SK-N-SH (cell line): ENCODE data around the gene SINHCAF. TPM values are rescaled to one million over a fixed set of nuclear protein-coding genes. Genes with fewer than 3 reads are reported as not detected.

Experiments used
- CTCF ChIA-PET: fragments of 300-600, 350-600 bp; formaldehyde crosslinking; extraction: SDS; loops from one replicate; lab custom pipeline; 2021; lab: Yijun Ruan, JAX
- POLR2A ChIA-PET: fragments of 350-600 bp; sonication (Branson Sonifier 250); formaldehyde crosslinking; extraction: SDS; loops from one replicate; lab custom pipeline; 2020; ENCODE audit warnings: antibody characterized with exemption, inconsistent platforms; lab: Yijun Ruan, JAX
- DNase-seq: peaks from one replicate; pipeline ENCODE4 v3.0.0; 2012
- H2AFZ ChIP-seq: fragments of 200-600 bp; sonication (generic); 2 replicates; pipeline ENCODE4 v1.8.1; 2016; ENCODE audit warnings: antibody characterized with exemption, mild to moderate bottlenecking, low read depth
- H3F3A ChIP-seq: fragments of 200-600 bp; sonication (generic); replicated peaks from 2 replicates; pipeline ENCODE3; 2016; ENCODE audit warnings: antibody characterized with exemption, mild to moderate bottlenecking; ENCODE audit not compliant: insufficient read depth
- H3K27ac ChIP-seq, 2 experiments: fragments of 200-500 bp in 1 of 2; fragments of 200-600 bp in 1 of 2; sonication (Bioruptor generic) in 1 of 2; sonication (generic), shearing (Covaris generic) in 1 of 2; 2 replicates each; pipeline versions ENCODE4 v1.5.1 to v1.6.1; 2014 to 2016; ENCODE audit warnings: low read depth in 2 of 2, inconsistent platforms in 1 of 2, low read length in 1 of 2, mild to moderate bottlenecking in 1 of 2, mixed read lengths in 1 of 2
- H3K27me3 ChIP-seq: fragments of 200-600 bp; sonication (generic), shearing (Covaris generic); 2 replicates; pipeline ENCODE4 v1.6.1; 2016; ENCODE audit warnings: mixed run types; ENCODE audit not compliant: insufficient read depth
- H3K36me3 ChIP-seq, 2 experiments: fragments of 200-500 bp in 1 of 2; fragments of 200-600 bp in 1 of 2; sonication (Bioruptor generic) in 1 of 2; sonication (generic) in 1 of 2; replicated peaks in 1 of 2; 2 replicates each; pipeline versions ENCODE3 to v1.5.1; 2014 to 2016; ENCODE audit warnings: low read length in 1 of 2, mild to moderate bottlenecking in 1 of 2; ENCODE audit not compliant: insufficient read depth in 2 of 2, control insufficient read depth in 1 of 2
- H3K4me1 ChIP-seq, 2 experiments: fragments of 200-500 bp in 1 of 2; fragments of 200-600 bp in 1 of 2; sonication (Bioruptor generic) in 1 of 2; sonication (generic), shearing (Covaris generic) in 1 of 2; 2 replicates each; pipeline versions ENCODE4 v1.5.1 to v1.6.1; 2014 to 2016; ENCODE audit warnings: low read depth in 1 of 2, low read length in 1 of 2, mixed run types in 1 of 2; ENCODE audit not compliant: insufficient read depth in 2 of 2, control insufficient read depth in 1 of 2
- H3K4me2 ChIP-seq: fragments of 200-600 bp; sonication (generic), shearing (Covaris generic); 2 replicates; pipeline ENCODE4 v1.6.1; 2017; ENCODE audit warnings: mixed run types
- H3K4me3 ChIP-seq, 2 experiments: fragments of 200-500 bp in 1 of 2; fragments of 200-600 bp in 1 of 2; sonication (Bioruptor generic) in 1 of 2; sonication (generic), shearing (Covaris generic) in 1 of 2; 2 replicates each; pipeline versions ENCODE4 v1.5.1 to v1.8.1; 2014 to 2016; ENCODE audit warnings: low read depth in 2 of 2, inconsistent platforms in 1 of 2, low read length in 1 of 2, mild to moderate bottlenecking in 1 of 2, mixed read lengths in 1 of 2, moderate library complexity in 1 of 2
- H3K79me2 ChIP-seq: fragments of 200-600 bp; sonication (generic); 2 replicates; pipeline ENCODE4 v1.8.1; 2017; ENCODE audit warnings: mild to moderate bottlenecking; ENCODE audit not compliant: insufficient read depth
- H3K9ac ChIP-seq: fragments of 200-600 bp; sonication (generic); 2 replicates; pipeline ENCODE4 v1.6.1; 2017; ENCODE audit warnings: mixed run types
- H3K9me2 ChIP-seq: fragments of 200-600 bp; sonication (generic); 2 replicates; pipeline ENCODE4 v1.6.1; 2017; ENCODE audit warnings: mixed run types
- H3K9me3 ChIP-seq: fragments of 200-600 bp; sonication (generic); 2 replicates; pipeline ENCODE4 v1.6.1; 2017; ENCODE audit warnings: mixed run types, mild to moderate bottlenecking, moderate library complexity
- H4K20me1 ChIP-seq: fragments of 200-600 bp; sonication (generic); 2 replicates; pipeline ENCODE4 v1.6.1; 2017; ENCODE audit warnings: mild to moderate bottlenecking, mixed run types; ENCODE audit not compliant: insufficient read depth
- CHD2 ChIP-seq: fragments of 150-350 bp; IDR thresholded peaks from 2 replicates; pipeline ENCODE4 v1.6.1; 2018; ENCODE audit warnings: low read length; ENCODE audit not compliant: partially characterized antibody
- ELF1 ChIP-seq: IDR thresholded peaks from 2 replicates; pipeline ENCODE4 v1.4.0; 2012
- EP300 ChIP-seq, 2 experiments: IDR thresholded peaks; 2 replicates each; pipeline versions ENCODE4 v1.4.0 to v1.6.1; 2012; ENCODE audit warnings: borderline replicate concordance in 1 of 2, low read depth in 1 of 2, low read length in 1 of 2
- FOXJ3 ChIP-seq: sonication (generic); formaldehyde crosslinking; IDR thresholded peaks from 2 replicates; pipeline ENCODE4 v1.5.1; 2020; ENCODE audit warnings: mild to moderate bottlenecking, missing genetic modification reagents
- FOXM1 ChIP-seq: IDR thresholded peaks from 2 replicates; pipeline ENCODE4 v1.4.0; 2012; ENCODE audit warnings: low read depth, mild to moderate bottlenecking
- GATA2 ChIP-seq: sonication (generic); formaldehyde crosslinking; IDR thresholded peaks from 2 replicates; pipeline ENCODE4 v1.5.0; 2020; ENCODE audit warnings: mild to moderate bottlenecking, missing genetic modification reagents
- MXI1 ChIP-seq: IDR thresholded peaks from 2 replicates; pipeline ENCODE4 v1.6.1; 2012; ENCODE audit warnings: mild to moderate bottlenecking, low read depth, low read length, improper control_type of control experiment
- NFIC ChIP-seq: IDR thresholded peaks from 2 replicates; pipeline ENCODE4 v1.4.0; 2012; ENCODE audit warnings: borderline replicate concordance
- POLR2AphosphoS5 ChIP-seq: IDR thresholded peaks from 2 replicates; pipeline ENCODE4 v1.6.1; 2012; ENCODE audit warnings: low read depth, low read length
- RAD21 ChIP-seq: IDR thresholded peaks from 2 replicates; pipeline ENCODE4 v1.6.1; 2012; ENCODE audit warnings: mild to moderate bottlenecking, low read length
- RFX5 ChIP-seq: IDR thresholded peaks from 2 replicates; pipeline ENCODE4 v1.6.1; 2012; ENCODE audit warnings: mild to moderate bottlenecking, improper control_type of control experiment, low read length
- SIN3A ChIP-seq: IDR thresholded peaks from 2 replicates; pipeline ENCODE4 v1.6.1; 2012; ENCODE audit warnings: low read depth, mild to moderate bottlenecking, low read length, moderate library complexity, borderline replicate concordance
- SMC3 ChIP-seq: IDR thresholded peaks from 2 replicates; pipeline ENCODE4 v1.6.1; 2012; ENCODE audit warnings: low read depth, low read length, improper control_type of control experiment
- TCF12 ChIP-seq: IDR thresholded peaks from 2 replicates; pipeline ENCODE4 v1.4.0; 2012
- WGBS: methylation state at CpG from one replicate; pipeline ENCODE4 v1.1.6; 2017; ENCODE audit warnings: low lambda C conversion rate; 5-methylcytosine and 5-hydroxymethylcytosine counted together
- polyA plus RNA-seq, 3 experiments: library from polyadenylated mRNA; depleted of rRNA; stranded (reverse); fragments of >200 nt; gene quantifications; 2 replicates each; pipeline ENCODE4 v1.2.3, GENCODE V29; 2012
- TF ChIP-seq, protein P1 (sequence below): IDR thresholded peaks from 2 replicates; pipeline ENCODE4; 2012
- TF ChIP-seq, protein P2 (sequence below): IDR thresholded peaks from 2 replicates; pipeline ENCODE4 v1.4.0; 2012; ENCODE audit warnings: low read depth
- TF ChIP-seq, protein P3 (sequence below): IDR thresholded peaks from 2 replicates; pipeline ENCODE4 v1.6.1; 2012; ENCODE audit warnings: mild to moderate bottlenecking, low read depth, low read length, moderate library complexity
- TF ChIP-seq, protein P4 (sequence below): IDR thresholded peaks from 2 replicates; pipeline ENCODE4 v1.4.0; 2012; ENCODE audit warnings: low read depth, borderline replicate concordance

SINHCAF gene
- polyA plus RNA-seq, 1 of the 3 experiments (the other 2 are of a cell fraction) = 22.2 TPM

DNA sequence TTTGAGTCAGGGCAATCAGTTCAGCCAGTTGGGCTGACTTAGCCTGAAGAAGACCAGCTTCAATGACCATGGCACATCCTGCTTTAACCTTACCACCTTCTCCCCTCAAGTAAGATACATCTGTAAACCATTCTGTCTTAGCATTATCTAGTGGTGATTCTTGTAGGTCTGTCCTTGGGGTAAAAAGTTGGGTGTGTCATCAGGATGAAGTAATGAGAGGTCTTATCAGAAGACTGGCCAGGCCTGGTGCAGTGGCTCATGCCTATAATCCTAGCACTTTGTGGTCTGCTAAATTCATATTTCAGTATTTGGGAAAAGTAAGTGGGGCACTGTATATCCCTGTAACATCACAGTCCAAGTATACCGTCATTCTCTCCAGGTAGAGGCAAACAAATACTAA lies 19.1 kb downstream of the SINHCAF start:
- H3K27ac ChIP-seq = no peak overlapping the region
- H3K9ac ChIP-seq = no peak overlapping the region
- H3K36me3 ChIP-seq = peaks cover 10 to 32% of the 10 kb centered on the region in 2 experiments
- WGBS = 100% methylated on average over 1 of the region's 1 CpG
- DNase-seq = no peak
- TF ChIP-seq, protein P1, sequence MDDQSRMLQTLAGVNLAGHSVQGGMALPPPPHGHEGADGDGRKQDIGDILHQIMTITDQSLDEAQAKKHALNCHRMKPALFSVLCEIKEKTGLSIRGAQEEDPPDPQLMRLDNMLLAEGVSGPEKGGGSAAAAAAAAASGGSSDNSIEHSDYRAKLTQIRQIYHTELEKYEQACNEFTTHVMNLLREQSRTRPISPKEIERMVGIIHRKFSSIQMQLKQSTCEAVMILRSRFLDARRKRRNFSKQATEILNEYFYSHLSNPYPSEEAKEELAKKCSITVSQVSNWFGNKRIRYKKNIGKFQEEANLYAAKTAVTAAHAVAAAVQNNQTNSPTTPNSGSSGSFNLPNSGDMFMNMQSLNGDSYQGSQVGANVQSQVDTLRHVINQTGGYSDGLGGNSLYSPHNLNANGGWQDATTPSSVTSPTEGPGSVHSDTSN = no peak
- TF ChIP-seq CHD2 (no peak), RAD21 (no peak), TCF12 (no peak), FOXM1 (no peak), ELF1 (no peak), SIN3A (no peak), SMC3 (no peak), GATA2 (no peak), RFX5 (no peak), FOXJ3 (CRISPR knock-in tag) (no peak), NFIC (no peak), EP300 (IDR thresholded peaks at IDR 0.05; ENCODE audit: borderline replicate concordance in 1 of 2, low read depth in 1 of 2, low read length in 1 of 2) (no peak), POLR2AphosphoS5 (no peak), MXI1 (no peak)
- TF ChIP-seq, protein P2, sequence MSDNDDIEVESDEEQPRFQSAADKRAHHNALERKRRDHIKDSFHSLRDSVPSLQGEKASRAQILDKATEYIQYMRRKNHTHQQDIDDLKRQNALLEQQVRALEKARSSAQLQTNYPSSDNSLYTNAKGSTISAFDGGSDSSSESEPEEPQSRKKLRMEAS = no peak
- TF ChIP-seq, protein P3, sequence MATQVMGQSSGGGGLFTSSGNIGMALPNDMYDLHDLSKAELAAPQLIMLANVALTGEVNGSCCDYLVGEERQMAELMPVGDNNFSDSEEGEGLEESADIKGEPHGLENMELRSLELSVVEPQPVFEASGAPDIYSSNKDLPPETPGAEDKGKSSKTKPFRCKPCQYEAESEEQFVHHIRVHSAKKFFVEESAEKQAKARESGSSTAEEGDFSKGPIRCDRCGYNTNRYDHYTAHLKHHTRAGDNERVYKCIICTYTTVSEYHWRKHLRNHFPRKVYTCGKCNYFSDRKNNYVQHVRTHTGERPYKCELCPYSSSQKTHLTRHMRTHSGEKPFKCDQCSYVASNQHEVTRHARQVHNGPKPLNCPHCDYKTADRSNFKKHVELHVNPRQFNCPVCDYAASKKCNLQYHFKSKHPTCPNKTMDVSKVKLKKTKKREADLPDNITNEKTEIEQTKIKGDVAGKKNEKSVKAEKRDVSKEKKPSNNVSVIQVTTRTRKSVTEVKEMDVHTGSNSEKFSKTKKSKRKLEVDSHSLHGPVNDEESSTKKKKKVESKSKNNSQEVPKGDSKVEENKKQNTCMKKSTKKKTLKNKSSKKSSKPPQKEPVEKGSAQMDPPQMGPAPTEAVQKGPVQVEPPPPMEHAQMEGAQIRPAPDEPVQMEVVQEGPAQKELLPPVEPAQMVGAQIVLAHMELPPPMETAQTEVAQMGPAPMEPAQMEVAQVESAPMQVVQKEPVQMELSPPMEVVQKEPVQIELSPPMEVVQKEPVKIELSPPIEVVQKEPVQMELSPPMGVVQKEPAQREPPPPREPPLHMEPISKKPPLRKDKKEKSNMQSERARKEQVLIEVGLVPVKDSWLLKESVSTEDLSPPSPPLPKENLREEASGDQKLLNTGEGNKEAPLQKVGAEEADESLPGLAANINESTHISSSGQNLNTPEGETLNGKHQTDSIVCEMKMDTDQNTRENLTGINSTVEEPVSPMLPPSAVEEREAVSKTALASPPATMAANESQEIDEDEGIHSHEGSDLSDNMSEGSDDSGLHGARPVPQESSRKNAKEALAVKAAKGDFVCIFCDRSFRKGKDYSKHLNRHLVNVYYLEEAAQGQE = no peak
- TF ChIP-seq, protein P4, sequence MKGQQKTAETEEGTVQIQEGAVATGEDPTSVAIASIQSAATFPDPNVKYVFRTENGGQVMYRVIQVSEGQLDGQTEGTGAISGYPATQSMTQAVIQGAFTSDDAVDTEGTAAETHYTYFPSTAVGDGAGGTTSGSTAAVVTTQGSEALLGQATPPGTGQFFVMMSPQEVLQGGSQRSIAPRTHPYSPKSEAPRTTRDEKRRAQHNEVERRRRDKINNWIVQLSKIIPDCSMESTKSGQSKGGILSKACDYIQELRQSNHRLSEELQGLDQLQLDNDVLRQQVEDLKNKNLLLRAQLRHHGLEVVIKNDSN = no peak
- no peak overlapping the region for H3K4me3 ChIP-seq
- POLR2A ChIA-PET = interaction anchor here (1.1 kb wide), 1 partner anchor 19 kb away, joined by 3 read pairs; no protein-coding TSS in a partner anchor
- H3F3A ChIP-seq = no peaks in the 10 kb centered on the region
- H3K79me2 ChIP-seq = peaks cover 92% of the 10 kb centered on the region
- no peak overlapping the region for H2AFZ ChIP-seq
- peaks cover 27% of the 10 kb centered on the region; the same call in 1 of the 2 replicates for H4K20me1 ChIP-seq
- no peaks in the 10 kb centered on the region for H3K9me2 ChIP-seq
- H3K4me1 ChIP-seq = no peaks in the 10 kb centered on the region; a peak in 2 of 4 replicates
- H3K27me3 ChIP-seq = no peaks in the 10 kb centered on the region
- CTCF ChIA-PET = interaction anchor here (1.5 kb wide), 1 partner anchor 12 kb away, joined by 4 read pairs; no protein-coding TSS in a partner anchor
- no peaks in the 10 kb centered on the region for H3K9me3 ChIP-seq
- no peak overlapping the region for H3K4me2 ChIP-seq
